NT2/D1 (cell line): ENCODE results near the gene KRT32.

Experiments
- SUZ12 ChIP-seq: IDR thresholded peaks from 2 replicates; pipeline ENCODE4 v1.6.1; 2011; ENCODE audit not compliant: insufficient read length, insufficient read depth; ENCODE audit errors: extremely low read depth
- YY1 ChIP-seq: IDR thresholded peaks from 2 replicates; pipeline ENCODE4 v1.6.1; 2011; ENCODE audit not compliant: insufficient read length, insufficient read depth
- ZNF274 ChIP-seq: IDR thresholded peaks from 2 replicates; pipeline ENCODE4 v1.6.1; 2011; ENCODE audit warnings: mild to moderate bottlenecking, low read depth, low read length

DNA sequence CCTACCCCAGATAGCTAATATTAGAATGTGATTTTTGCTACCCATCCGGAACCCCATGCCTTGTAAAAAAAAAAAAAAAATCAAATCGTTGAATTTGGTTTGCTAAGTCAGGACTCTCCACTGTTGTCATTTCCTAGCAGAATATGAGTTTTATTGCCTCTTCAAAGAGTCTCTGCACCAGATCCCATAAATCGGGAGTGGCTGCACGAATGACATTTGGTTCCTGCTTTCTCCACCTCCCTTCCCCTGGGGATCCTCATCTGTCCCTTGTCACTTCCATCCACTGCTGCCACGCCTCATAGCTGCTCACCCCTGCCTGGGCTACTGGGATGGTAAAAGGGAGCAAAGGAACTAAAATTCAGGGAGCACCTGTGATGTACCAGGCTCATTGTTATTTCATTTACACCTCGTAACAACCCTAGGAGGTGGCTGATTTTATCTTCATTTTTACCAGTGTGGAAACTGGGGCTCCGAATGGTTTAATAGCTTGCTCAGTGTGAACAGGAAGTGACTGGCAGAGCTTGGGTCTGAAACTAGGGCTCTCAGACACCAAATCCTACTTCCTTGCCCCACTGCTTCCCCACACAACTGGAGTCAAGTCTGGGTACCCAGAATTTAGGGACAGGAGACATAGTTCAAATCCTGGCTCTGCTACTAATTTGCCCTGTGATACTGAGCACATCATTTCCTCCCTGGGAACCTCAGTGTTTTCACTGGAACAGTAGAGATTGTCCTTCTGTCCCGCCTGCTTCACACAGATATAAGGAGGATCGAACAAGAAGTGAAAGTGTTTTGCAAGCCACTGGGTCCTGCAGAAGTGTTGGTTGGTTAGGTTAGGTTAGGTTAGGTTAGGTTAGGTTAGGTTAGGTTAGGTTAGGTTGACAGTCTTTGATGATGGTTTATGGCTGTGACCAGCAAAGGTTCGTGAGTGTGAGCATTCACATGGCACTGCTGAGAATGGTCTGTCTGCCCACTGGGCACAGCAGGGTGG lies 23.1 kb upstream of the KRT32 start:
- TF ChIP-seq ZNF274 = no peak
- no peak for TF ChIP-seq YY1
- no peak for TF ChIP-seq SUZ12
